T-helper 1 cell treated with Interleukin-12 subunit alpha and Interleukin-12 subunit beta and Interleukin-4 antibody, amounts not matched to agents 30 μg/mL and 1 μg/mL, for 36 hours (primary cell): ENCODE results near the gene H6PD.

Experiments
- H3K27ac Mint-ChIP-seq: one replicate; pipeline ENCODE4 v1.8.0; 2021; ENCODE audit warnings: mild to moderate bottlenecking, mixed read lengths
- H3K27me3 Mint-ChIP-seq: one replicate; pipeline ENCODE4 v1.8.0; 2021; ENCODE audit warnings: low read depth, mixed read lengths
- H3K36me3 Mint-ChIP-seq: one replicate; pipeline ENCODE4 v1.8.0; 2021; ENCODE audit warnings: low read depth, mixed read lengths
- H3K4me1 Mint-ChIP-seq: one replicate; pipeline ENCODE4 v1.8.0; 2021; ENCODE audit warnings: low read depth, mixed read lengths
- H3K4me3 Mint-ChIP-seq: one replicate; pipeline ENCODE4 v1.8.0; 2021; ENCODE audit warnings: mild to moderate bottlenecking, moderate library complexity, mixed read lengths
- H3K9me3 Mint-ChIP-seq: one replicate; pipeline ENCODE4 v1.8.0; 2021; ENCODE audit warnings: mixed read lengths

Gene H6PD, protein sequence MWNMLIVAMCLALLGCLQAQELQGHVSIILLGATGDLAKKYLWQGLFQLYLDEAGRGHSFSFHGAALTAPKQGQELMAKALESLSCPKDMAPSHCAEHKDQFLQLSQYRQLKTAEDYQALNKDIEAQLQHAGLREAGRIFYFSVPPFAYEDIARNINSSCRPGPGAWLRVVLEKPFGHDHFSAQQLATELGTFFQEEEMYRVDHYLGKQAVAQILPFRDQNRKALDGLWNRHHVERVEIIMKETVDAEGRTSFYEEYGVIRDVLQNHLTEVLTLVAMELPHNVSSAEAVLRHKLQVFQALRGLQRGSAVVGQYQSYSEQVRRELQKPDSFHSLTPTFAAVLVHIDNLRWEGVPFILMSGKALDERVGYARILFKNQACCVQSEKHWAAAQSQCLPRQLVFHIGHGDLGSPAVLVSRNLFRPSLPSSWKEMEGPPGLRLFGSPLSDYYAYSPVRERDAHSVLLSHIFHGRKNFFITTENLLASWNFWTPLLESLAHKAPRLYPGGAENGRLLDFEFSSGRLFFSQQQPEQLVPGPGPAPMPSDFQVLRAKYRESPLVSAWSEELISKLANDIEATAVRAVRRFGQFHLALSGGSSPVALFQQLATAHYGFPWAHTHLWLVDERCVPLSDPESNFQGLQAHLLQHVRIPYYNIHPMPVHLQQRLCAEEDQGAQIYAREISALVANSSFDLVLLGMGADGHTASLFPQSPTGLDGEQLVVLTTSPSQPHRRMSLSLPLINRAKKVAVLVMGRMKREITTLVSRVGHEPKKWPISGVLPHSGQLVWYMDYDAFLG

DNA sequence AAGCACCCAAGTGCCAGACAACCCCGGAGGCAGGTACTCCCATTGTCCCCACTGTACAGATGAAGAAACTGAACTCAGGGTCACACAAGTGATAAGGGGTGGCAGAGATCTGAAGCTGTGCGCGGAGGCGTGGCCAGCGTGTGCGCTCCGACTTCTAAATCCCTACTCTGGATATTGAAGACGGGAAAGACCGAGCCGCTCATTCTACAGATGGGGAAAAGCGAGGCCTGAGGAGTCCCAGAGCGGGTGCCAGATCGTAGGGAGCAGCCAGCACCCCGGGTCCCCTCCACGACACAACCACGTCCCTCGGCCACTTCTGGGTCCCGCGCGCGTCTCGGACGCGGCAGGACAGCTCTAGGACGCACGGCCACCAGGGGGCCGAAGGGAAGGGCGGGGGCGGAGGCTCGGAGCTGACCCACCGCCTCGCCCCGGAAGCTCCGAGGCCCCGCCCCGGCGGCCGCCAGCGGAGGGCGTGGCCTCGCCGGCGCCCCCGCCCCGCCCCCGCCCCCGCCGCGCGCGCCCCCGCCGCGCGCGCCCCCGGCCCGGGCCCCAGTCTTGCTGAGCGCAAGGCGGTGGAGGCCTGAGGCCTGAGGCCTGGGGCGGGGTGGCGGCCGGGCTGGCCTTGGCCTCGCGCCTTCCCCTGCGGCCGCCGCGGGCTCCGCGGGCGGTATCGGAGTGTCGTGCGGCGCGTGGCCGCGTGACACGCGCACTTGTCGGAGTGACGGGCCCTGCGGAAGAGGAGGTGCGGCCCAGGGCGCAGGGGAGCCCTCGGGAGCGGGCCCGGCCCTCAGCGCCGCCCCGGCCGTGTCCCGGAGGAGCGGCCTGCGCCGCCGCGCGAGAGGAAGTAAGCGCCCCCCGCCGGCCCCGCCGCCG lies at the start of gene H6PD:
TSS of gene H6PD (plus strand) at position 552 of the 873 bp plus-strand sequence. CDS start 10,161 bp downstream, outside the sequence.
- peak within 1 kb of the TSS; percentile 95 for H3K4me3 Mint-ChIP-seq
- peak within 1 kb of the TSS; percentile 95 for H3K27ac Mint-ChIP-seq
- no peaks in the 10 kb centered on the region for H3K9me3 Mint-ChIP-seq
- peaks cover 18% of the 10 kb centered on the region for H3K4me1 Mint-ChIP-seq
- H3K36me3 Mint-ChIP-seq = peaks cover 11% of the 10 kb centered on the region
- peaks cover 4% of the 10 kb centered on the region for H3K27me3 Mint-ChIP-seq

DNA sequence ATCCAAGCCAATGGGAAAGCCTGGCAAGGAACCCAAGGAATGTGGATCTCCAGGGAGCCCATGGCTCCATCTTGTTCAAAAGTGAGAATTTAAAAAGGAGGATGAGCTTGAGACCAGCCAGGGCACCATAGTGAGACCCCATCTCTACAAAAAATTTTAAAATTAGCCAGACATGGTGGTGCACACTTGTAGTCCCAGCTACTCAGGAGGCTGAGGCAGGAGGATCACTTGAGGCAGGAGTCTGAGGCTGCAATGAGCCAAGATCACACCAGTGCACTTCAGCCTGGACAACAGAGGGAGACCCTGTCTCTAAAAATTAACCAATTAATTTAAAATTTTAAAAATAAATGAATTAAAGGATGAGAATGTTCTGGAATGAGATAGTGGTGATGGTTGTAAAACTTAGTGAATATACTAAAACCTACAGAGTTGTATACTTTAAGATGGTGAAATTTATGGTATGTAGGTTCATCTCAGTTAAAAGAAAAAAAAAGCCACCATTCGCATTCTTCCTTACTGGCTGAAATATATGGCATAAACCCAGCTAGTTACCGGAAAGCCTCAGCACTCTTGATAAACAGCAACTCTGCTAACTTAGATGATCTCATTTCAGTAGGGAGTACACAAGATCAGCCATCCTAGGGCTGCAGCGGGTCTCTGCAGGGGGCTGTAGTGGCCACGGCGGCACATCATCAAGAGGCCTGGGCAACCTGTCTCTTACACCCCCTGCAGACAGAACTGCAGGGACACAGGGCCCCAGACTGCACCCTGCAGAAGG lies 48.3 kb upstream of the H6PD start:
- Mint-ChIP-seq H3K27ac (no peak overlapping the region), H3K4me1 (peaks cover 6% of the 10 kb centered on the region), H3K9me3 (no peaks in the 10 kb centered on the region), H3K4me3 (no peak overlapping the region), H3K27me3 (peaks cover 4% of the 10 kb centered on the region), H3K36me3 (no peaks in the 10 kb centered on the region)

DNA sequence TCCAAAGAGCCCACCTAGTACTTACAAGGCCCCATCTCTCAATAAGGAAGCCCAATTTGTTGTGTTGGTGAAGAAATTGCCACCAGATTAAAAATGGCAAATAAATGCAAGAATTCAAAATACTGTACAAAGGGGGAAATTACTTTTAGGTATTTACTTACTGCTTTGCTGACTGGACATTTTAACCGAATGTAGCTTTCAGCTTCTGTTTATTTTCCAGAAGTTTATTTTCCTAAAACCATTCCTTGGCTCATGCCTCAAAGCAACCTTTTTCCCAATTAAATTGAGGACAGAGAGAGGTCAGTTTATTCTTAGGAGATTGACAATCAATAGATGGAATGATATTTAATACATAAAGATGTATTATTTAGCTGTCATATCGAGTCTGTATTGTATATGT lies 47.6 kb upstream of the H6PD start:
- peaks cover 6% of the 10 kb centered on the region for H3K4me1 Mint-ChIP-seq
- no peaks in the 10 kb centered on the region for H3K9me3 Mint-ChIP-seq
- H3K27me3 Mint-ChIP-seq = peaks cover 6% of the 10 kb centered on the region
- no peaks in the 10 kb centered on the region for H3K36me3 Mint-ChIP-seq
- H3K27ac Mint-ChIP-seq = no peak overlapping the region
- H3K4me3 Mint-ChIP-seq = no peak overlapping the region

DNA sequence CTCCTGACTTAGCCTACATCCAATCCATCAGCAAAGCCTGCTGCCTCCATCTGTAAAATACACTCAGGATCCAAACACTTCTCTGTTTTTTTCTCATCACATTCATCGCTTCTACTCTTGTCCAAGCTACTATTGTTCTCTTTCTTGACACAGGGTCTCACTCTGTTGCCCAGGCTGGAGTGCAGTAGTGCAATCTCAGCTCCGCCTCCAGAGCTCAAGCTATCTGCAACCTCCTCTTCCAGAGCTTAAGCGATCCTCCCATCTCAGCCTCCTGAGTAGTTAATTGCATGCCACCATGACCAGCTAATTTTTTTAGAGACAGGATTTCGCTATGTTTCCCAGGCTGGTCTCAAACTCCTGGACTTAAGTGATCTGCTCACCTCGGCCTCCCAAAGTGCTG lies 44.3 kb upstream of the H6PD start:
- peaks cover 3% of the 10 kb centered on the region for H3K4me1 Mint-ChIP-seq
- H3K27me3 Mint-ChIP-seq = peaks cover 22% of the 10 kb centered on the region
- no peaks in the 10 kb centered on the region for H3K36me3 Mint-ChIP-seq
- H3K4me3 Mint-ChIP-seq = no peak overlapping the region
- no peak overlapping the region for H3K27ac Mint-ChIP-seq
- H3K9me3 Mint-ChIP-seq = no peaks in the 10 kb centered on the region

DNA sequence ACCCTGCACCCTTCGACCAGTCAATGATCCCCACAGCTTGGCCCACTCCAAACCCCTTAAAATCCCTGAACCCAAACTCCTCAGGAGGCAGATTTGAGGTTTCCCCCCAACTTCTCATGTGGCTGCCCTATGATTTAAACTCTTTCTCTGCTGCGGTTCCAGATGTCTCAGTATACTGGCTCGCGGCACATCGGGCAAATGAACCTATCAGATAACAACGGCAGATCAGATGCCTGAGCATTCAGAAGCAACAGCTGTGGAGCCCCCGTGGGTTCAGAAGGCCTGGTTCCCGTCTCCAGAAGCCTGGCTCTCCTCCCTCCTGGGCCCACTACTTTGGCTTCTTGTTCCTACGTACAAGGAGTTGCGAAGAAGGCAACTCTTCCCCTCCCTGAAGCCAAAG lies 43.3 kb upstream of the H6PD start:
- H3K9me3 Mint-ChIP-seq = no peaks in the 10 kb centered on the region
- no peak overlapping the region for H3K27ac Mint-ChIP-seq
- H3K4me3 Mint-ChIP-seq = no peak overlapping the region
- no peaks in the 10 kb centered on the region for H3K36me3 Mint-ChIP-seq
- H3K27me3 Mint-ChIP-seq = peaks cover 23% of the 10 kb centered on the region
- peaks cover 5% of the 10 kb centered on the region for H3K4me1 Mint-ChIP-seq

DNA sequence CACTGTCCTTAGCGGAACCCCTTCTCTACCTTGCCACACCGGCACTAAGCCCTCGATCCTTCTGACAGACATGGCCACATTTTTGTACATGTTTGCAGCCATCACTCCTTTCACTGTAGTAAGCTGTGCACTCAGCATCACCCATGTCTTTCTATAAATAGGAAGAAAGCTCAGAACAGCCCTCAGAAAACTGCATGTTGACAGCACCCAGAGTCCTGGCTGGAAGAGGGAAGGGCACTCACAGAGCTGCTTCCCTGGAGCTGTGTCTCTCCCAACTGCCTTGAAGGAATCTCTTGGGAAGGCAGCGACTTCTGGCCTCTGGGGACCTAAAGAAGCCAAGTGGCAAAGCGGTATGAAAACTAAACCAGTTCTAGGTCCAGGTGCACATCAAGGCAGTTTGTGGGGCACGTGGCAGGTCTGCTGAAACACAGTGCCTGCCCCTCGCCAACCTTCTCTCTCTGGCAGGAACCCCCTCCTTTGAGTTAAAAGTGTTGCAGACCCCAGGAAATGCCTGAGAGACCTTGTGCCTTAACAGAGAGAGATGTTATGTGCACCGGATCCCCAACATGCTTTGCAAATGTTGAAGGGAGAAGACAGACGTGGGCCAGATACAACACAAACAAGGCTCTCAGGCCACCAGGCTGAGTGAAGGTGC lies 41.9 kb upstream of the H6PD start:
- Mint-ChIP-seq H3K4me3 (no peak overlapping the region), H3K27ac (no peak overlapping the region)

DNA sequence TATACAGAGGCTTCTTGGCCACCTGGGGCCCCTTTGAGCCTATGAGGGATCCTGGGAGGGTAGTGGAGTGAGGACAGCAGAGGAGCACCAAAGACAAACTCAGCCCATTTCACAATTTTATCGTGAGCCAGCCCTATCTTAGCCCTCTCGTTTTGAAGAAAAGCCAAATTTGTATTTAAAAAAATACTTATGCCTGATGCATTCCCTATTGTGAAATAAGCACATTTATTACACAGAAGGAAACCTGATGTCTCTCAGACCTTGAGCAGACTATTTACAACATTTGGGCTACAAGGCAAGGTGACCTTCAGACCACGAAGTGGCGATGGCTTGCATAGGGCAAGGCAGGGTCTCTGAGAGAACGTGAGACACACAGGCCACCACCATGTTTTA lies 41.3 kb upstream of the H6PD start:
- Mint-ChIP-seq H3K9me3 (no peaks in the 10 kb centered on the region), H3K27ac (no peak overlapping the region), H3K4me1 (peaks cover 10% of the 10 kb centered on the region), H3K27me3 (peaks cover 42% of the 10 kb centered on the region), H3K4me3 (no peak overlapping the region), H3K36me3 (no peaks in the 10 kb centered on the region)

More for the DNA sequence above, 41.9 kb upstream of the H6PD start:
- no peaks in the 10 kb centered on the region for H3K36me3 Mint-ChIP-seq
- no peaks in the 10 kb centered on the region for H3K9me3 Mint-ChIP-seq
- peaks cover 37% of the 10 kb centered on the region for H3K27me3 Mint-ChIP-seq
- peaks cover 10% of the 10 kb centered on the region for H3K4me1 Mint-ChIP-seq

DNA sequence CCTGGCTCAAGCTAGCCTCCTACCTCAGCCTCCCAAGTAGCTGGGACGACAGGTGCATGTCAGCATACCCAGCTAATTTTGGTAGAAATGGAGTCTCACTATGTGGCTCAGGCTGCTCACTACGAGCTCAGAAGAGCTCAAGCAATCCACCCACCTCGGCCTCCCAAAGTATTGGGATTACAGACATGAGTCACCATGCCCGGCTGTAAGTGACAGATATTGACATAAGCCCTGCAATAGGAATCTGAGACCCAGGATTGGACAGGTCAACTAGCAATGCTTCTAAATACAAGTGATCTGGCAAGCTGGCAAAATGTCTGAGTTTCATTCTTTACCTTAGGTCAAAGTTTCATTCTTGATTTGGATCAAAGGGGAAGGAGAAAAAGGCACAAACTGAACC lies 40.5 kb upstream of the H6PD start:
- Mint-ChIP-seq H3K27me3 (peaks cover 49% of the 10 kb centered on the region), H3K4me1 (peaks cover 10% of the 10 kb centered on the region), H3K36me3 (no peaks in the 10 kb centered on the region), H3K4me3 (no peak overlapping the region), H3K27ac (no peak overlapping the region), H3K9me3 (no peaks in the 10 kb centered on the region)

DNA sequence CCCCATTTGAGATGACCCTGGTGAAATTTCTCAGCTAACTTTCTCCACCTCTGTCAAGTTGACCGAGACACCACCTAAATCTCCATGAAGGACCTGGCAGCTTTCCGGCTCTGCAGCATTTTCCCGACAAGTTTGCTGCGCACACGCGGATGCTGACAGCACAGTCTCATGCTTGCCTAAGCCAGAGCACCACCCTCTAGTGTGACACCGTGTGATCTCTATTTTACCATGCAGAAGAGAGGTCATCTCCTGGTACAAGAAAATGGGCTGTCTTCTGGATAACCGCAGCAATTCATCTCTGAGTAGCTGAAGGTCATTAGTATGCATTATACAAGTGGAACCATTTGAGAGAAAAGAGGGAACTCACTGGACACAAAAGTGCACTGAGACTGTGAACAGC lies 38.9 kb upstream of the H6PD start:
- H3K27me3 Mint-ChIP-seq = peaks cover 65% of the 10 kb centered on the region
- no peaks in the 10 kb centered on the region for H3K9me3 Mint-ChIP-seq
- no peak overlapping the region for H3K27ac Mint-ChIP-seq
- H3K4me1 Mint-ChIP-seq = peaks cover 11% of the 10 kb centered on the region
- H3K4me3 Mint-ChIP-seq = no peak overlapping the region
- no peaks in the 10 kb centered on the region for H3K36me3 Mint-ChIP-seq

DNA sequence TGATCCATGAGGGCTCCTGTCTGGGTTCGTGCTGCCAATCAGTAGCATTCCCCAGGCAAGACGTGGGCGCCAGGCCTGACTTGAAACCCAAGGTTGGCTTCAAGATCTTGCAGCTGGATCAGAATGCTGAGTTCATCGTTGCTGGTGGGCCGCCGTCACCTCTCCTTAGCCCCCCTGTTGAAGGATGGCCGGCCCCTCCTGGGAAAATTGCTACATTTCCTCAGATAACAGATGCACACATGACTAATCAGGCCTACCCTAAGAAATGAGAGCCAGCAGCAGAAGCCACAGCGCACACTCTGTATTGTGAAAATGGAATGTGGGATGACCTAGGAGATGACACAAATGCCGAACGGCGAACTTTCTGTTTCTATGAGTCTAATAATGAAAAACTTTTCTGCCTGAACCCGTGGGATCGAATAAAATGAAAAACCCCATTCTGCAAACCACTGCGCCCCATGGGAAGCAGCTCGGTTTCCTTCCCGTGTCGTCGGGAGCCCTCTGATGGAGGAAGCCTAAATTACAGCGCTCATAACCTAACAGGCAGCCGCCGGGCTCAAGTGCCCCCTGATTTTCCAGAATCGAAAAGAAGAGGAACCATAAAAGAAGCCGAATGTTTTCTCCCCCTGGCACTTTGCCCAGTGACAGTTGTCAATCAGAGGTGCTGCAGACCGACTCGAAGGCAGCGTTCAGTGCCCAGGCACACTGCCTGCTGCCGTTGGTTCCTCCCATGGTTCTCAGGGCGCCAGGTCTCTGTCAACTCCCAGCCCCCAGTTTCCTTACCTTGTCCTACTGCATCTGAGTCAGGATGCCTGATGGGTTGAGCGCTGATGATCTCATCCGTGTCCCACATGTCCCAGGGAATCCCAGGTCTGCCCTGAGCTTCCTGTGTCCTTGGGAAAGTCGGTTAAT lies 38.2 kb upstream of the H6PD start:
- Mint-ChIP-seq H3K36me3 (no peaks in the 10 kb centered on the region), H3K4me3 (no peak overlapping the region), H3K4me1 (peaks cover 16% of the 10 kb centered on the region), H3K27me3 (peaks cover 73% of the 10 kb centered on the region), H3K27ac (peak overlapping the region; percentile 10), H3K9me3 (no peaks in the 10 kb centered on the region)

DNA sequence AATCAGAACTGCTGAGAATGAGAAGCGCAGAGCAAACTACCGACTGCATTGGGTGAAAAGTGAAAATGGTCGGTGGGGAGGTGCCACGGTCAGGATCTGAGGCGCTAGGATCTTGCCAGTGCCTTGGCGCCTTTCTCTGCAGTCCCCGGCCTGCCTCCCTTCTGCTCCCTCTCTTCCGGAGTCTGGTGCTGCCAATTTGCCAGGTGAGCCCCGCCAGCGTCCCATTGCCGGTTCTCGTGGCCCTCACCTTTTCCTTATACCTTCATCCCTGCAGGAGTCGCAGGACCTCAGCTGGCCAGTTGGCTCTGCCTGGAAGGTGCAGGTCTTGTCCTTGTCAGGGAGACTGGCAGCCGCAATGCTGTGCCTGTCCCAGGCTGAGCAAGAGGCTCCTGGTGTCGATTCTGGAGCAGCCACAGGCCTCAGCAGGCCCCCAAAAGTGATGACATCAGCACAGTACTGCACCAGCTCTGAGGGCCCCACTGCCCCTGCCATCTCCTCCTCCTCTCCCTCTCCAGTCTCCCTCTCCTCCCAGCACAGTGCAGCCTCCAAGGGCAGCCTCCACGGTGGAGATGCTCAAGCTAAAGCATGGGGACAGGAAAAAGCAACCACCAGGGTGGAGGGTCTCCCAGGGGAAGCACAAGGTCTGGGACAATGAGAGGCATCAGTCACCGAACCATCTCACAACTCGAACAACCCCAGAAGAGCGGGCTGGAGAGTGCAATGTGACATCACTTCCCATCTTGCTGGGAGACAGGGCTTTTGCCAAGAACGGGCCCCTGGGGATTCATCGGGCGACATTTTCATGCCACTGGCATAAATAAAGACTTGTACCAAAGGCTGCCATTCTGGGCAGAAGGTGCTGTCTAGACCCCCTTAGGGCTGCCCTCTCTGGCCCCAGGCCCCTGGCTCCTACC lies 37.1 kb upstream of the H6PD start:
- peaks cover 75% of the 10 kb centered on the region for H3K27me3 Mint-ChIP-seq
- H3K4me3 Mint-ChIP-seq = no peak overlapping the region
- no peak overlapping the region for H3K27ac Mint-ChIP-seq

More for the DNA sequence above, 37.1 kb upstream of the H6PD start:
- Mint-ChIP-seq H3K36me3 (peaks cover 3% of the 10 kb centered on the region), H3K9me3 (no peaks in the 10 kb centered on the region), H3K4me1 (peaks cover 22% of the 10 kb centered on the region)
